CD4-positive, alpha-beta T cell treated with Interleukin-6 for 4 hours (primary cell): ENCODE measurements around the gene C14orf93.

Experiments used
- DNase-seq: peaks from one replicate; pipeline ENCODE4 v3.0.0-alpha.2; 2020; ENCODE audit warnings: mixed read lengths

The C14orf93 gene

DNA sequence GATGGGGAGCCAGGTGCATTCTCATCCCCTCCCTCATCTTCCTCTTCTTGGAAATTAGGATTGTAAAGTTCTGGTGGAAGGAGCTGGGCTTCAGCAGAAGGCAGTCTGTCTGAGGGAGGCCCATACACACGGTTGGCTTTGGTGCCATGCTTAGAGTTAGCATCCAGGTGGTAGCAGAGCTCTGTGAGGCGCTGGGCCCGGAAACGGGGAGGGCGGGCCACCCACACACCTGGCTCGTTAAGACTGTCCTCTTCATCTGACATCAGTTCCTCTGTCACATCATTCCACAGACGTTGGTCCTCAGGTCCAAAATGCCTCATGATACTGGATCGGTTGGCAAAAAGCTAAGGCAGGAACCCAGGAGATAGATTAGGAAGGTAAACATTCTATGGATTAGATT lies 22.7 kb downstream of the C14orf93 start:
- DNase-seq: no peak

DNA sequence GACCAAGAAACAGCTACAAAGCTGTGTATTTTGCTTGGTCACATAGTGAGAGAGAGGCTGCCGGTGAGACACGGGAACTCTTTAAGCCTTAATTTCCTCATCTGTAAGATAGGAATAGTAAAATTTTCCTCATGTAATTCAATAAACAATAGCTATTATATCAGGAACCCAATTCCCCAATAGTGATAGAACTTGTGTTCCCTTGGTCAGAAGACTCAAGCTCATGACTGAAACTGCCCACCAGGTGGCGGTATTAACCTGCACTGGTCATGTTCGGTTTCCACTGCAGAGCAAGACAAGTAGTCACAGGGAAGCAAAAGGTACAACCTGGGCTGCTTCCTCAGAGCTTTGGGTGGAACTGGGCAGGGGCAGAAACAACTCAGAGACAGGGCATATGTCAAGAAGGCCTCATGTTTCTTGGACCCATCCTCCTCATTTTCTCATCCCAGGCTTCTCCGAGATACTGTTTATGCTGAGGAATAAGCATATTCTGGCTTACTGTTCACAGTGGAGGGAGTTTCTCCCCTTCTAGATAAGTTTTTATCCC lies 23.4 kb downstream of the C14orf93 start:
- DNase-seq: peak; percentile 94

DNA sequence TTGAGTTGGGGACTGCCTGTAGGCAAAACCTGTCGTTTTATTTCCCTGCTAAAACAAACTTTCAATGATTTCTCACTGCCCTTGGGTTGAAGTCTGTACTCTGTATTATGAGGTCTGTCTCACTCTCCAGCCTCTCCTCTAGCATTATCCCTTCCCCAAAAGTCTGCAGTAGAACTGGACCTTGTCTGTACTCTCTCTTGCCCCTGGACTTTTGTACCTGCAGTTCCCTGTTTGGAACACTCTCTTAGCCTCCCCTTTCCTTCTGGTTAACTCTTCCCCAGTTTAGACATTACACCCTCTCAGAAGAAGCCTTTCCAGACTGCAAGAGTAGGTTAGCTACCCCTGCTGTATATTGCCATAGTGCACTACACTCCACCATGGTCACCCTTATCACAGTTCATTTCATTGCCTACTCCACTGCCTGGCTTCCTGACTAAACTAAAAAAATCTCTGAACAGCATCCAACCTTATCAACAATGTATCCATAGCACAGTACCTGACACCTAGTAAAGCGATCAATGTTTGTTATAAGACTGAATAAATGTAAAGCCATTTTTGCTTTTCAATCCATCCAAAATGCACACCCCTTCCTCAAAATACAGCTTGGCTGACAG lies 23.9 kb downstream of the C14orf93 start:
- DNase-seq: no peak

DNA sequence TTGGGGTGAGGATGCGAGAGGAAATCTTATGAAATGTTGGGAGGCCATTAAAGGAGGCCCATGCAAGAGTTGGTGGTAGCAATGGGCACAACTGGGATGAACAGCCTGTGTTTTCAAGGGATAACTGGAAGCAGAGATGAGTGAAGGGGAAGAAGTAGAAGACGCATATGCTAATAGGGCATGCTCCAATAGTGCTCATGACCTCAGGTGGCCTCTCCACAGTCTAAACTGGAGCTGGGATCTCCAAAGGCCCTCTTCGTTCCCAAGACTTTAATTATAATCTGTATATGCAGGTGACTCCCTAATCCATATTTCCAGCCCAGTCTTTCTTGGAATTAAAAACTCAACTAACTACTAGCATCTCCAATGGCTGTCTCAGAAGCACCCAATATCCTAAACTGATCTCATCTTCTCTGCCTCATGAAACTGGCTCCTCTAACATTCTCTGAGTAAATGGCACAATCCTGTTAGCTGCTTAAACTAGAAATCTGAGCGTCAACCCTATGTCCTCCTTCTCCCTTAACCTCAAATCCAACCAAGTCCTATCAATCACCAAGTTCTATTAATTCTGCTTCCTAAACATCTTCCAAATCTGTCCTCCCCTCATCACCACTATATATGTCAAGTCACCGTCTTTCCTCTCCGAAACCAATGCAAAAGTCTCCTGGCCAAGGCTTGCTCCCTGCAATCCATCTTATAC lies 24.8 kb downstream of the C14orf93 start:
- no peak for DNase-seq

DNA sequence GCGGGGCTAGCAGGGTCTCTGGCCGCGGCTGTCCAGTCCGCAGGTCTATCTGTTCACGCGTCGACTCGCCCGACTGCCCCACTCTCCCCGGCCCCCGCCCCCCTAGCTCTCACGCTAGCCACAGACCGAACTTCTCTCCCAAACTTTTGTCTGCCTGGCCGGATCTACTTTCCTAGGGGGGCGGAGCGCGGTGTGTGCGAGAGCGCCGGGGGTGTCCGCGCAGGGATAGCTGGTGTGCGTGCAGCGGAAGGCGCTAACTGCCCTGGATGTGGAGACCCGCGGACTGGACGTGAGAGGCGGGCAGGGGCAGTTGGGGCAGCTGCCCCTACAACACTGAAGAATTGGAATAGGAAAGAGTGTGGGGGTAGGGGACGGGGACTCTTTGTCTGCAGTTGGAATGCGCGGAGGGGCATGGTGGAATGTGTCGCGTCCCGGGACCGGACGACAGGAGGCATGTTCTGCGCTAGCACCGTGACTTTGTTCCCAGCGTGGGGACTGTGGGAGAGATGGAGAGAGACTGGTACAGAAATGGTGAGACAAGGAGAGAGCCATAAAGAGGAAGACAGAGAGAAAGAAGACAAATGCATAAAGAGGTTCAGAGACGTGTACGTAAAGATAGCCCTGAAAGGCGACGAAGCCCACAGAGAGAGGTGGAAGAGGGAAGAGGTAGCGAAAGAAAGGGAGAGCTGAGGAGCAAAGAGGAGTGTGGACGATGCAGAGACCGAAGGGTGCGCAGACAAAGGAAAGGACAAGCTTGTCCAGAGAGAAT lies 27.3 kb downstream of the C14orf93 start, which contains the start of gene AJUBA:
Gene AJUBA (minus strand): TSS at position 75 of the 769 bp plus-strand sequence. CDS start 285 bp downstream, outside the sequence.
- peak; percentile 79 for DNase-seq

DNA sequence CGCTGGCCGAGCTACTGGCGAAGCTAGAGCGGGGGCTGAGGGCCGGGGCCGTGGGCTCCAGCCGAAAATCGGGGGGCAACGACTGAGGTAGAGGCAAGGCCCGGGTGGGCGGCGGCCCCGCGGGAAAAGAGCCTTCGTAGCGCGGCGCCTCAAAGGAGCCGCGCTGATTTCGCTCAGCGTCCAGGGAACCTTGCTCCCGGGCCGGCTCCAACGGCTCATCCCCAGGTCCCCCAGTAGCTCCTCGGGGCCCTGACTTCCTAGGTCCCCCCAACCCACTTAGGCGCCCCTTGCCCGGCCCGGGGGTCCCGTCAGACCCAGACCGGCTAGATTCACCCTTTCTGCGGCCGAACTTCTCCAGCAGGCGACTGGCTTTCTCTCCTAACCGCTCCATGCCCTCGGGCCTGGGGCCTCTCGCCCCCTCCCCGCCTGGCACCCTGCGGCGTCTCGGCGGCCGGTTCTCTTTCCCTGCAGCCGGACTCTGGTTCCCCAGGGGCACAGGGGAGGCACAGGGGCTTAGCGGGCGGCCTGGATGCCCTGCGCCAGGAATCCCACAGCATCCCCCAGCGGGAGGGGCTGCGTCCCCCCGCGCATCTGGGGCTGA lies 28.0 kb downstream of the C14orf93 start:
- DNase-seq: no peak

DNA sequence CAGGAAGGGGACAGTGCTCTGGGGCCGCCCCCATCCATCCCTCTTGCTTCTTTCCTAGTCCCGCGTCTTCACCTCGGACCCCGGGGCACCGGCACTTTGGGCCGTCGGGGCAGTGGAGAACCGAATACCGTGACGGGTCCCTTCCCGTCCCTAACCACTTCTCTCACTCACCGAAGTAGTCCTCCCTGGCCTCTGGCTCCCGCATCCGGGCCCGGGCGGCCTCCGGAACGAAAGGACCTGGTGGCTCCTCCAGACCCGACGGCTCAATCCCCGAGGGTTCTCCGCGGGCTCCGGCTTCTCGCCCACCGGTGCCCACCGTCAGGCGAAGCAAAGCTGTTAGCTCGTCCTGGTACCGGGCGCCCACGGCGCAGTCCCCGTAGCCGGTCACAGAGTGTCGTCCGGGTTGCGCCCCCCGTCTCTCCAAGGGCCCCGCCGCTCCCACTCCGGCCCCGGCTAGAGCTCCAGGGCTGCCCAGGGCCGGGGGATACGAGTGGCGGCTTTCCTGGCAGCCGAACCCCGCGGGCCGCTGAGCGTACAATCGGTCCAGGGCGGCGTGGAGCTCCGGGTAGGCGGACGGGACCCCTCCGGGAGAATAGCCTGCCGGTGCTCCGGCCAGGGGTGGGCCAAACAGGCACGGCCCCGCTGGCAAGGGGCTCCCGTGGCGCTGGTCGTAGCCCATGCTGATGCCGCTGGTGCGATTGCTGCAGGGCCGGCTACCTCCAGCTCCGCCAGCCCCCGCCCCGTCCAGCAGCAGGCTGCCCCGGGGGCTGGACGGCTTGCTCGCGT lies 28.7 kb downstream of the C14orf93 start:
- DNase-seq: peak; percentile 28

DNA sequence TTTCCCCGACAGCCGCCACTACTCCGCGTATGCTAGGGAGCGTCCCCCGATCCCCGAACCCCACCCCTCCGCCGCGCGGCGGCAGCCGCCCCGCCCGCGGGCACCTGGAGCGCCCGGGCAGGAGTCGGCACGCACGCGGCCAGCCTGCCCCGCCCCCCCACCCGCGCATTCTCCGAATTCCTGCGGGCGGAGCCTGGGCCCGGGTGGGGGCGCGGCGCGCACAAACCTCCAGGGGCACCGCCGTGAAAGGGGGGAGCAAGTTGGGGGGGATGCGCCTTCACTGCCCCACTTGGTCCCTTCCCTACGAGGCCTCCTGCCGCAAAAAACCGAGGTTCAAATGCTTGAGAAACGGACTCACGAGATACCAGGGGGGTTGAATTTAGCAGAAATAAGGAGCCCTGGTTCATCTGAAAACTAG lies 29.3 kb downstream of the C14orf93 start:
- DNase-seq: peak; percentile 57

DNA sequence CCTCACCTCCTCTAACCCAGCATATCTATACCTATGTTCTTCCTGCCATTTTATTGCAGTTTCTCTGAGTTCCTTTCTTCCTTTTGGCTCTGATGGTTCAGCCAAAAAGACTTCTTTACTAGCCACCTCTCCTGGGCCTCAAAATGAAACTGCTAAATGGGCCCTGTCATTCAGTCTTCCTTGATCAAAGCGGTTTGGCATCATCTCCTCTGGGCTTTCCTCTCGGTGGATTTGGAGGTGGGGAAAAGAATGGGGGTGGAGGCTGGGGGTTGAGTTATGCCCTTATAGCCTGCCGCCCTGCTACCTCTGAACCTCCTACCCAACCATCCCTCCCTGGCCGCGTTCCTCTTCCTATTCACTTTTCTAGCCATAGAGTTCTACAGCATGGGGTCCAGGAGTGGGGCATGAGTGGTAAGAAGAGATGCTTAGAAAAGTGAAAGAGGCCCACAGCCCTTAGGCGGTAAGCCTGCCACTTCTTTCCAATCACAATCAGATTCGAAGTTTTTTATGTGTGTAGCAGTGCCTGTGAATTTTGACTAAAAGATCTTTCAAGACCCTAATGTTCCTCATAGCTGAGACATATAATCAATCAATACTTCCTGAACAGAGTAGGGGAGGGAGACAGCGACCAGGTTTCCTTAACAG lies 30.1 kb downstream of the C14orf93 start:
- no peak for DNase-seq

DNA sequence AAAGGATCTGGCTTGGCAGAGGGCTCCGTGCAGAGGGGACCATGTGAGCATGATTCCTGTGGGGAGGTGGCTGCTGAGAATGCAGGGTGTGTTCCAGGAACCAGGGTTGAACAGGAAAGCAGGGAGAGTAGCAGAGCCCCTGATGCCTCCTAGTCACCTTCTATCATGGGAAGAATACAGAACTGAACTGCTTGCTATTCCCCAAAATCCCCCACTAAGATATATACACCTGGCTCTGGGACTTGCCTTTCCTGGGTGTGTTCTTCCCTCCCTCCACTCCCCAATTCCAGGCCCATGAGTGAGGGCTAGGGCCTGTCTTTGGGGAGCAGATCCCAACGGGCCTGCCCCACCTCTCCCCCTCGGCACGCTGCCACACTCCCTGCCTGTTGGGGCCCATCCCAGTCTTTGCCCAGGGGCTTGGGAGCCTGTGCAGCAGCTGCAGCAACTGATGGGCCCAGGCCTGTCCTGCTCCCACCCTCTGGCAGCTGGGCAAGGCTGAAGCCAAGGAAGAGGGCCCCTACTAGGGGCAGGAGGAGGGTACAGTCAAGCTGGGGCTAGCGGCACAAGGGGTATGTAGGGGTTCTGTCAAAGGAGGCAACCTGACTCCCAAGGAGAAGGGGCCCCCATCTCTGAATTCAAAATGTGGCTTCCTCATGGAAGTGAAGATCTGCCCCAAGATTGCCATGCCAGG lies 30.8 kb downstream of the C14orf93 start:
- DNase-seq: no peak

DNA sequence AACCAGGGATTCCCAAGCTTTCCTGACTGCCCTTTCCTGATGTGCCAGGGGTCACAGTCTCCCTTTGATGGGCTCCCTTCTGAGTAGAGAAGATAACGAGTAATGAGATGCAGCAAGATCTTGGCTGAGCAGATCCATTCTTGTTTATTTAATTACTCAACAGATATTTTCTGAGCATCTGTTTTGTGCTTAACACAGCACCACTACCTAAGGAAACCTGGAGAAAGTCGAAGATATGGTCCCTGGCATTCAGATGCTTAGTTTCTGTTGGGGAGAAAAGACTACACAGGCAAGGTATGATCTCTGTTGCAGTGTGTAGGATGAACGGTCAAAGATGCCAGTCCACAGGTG lies 31.5 kb downstream of the C14orf93 start:
- no peak for DNase-seq

DNA sequence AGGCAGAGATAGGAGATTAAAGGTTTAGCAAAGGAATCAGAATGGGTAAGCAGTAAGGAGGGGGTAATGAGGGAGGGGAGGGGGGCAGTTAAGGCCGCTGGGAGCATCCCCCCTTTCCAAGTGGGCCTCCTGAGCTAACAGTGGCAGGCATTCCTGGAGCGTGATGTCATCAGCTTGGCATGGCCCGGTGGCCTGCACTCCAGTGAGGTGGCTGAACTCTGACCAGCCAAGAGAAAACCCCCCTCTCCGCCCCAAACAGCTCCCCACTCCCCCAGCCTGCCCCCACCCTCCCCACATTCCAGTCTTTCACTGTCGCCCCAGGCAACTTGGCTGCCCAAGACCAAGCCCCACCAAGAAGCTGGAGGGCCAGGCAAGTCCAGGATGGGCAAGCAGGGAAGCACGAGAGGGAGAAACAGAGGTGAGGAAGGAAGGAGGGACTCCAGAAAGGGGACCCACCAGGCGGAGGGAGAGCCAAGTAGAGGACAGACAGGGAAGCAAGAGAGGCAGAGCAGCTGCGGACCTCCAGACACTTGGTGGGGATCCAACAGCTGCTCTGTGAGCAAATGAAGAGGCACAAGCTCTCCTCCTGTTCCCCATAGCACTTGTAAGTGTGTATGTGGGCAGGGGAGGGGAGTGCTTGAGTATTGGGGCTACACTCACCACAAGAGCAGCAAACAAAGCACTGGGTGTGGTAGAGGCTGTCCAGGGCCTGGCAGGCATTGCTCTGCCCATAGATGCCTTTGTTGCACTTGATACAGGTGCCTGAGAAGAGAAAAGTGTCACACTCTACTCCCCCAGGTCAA lies 32.1 kb downstream of the C14orf93 start:
- no peak for DNase-seq

DNA sequence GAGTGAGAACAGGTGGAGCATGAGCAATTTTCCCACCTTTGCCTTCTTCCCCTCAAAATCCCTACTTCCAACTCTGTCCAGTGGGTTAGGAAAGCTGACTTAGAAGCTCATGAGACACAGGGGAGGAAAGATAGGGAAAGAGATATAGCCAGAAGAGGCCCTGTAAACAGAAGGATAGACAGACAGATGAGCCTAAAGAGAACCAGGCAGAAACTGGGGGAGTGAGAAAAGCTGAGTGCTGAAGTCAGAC lies 32.6 kb downstream of the C14orf93 start:
- DNase-seq: no peak

DNA sequence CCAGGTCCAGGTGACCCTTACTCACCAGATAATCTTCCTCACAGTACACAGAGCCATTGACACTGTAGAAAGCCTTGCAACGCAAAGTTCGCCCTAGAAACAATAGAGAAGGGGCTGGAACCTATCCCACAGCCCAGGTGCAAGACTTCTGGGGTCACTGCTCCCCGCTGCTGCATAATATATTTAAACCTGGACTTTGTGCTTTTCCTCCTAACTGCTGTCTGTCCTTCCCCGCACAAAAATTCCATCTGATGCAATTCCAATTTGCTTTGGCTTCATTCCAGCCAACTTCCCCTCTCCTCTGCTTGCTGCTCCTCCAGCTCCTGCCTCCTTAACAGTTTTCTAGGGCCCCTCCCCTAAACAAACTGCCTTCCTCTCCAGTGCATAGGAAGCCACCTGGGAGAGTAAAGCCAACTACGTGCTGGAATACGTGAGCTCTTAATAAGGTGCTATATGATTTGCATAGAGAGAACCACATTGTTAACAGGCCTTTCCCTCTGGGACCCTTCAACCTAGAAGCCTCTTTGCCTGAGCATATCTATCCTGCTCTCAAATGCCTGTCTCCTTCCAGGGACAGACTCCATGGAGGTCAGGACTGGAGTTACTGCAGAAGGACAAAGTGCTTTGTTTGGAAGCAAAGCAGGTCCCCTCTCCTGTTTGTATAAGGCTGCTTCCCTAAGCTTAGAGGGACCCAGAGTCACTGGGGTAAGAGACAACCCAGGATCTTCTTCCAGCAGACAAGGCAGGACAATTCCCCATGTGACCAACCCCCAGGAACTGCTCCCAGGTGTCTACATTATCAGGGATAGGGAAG lies 33.1 kb downstream of the C14orf93 start:
- no peak for DNase-seq

DNA sequence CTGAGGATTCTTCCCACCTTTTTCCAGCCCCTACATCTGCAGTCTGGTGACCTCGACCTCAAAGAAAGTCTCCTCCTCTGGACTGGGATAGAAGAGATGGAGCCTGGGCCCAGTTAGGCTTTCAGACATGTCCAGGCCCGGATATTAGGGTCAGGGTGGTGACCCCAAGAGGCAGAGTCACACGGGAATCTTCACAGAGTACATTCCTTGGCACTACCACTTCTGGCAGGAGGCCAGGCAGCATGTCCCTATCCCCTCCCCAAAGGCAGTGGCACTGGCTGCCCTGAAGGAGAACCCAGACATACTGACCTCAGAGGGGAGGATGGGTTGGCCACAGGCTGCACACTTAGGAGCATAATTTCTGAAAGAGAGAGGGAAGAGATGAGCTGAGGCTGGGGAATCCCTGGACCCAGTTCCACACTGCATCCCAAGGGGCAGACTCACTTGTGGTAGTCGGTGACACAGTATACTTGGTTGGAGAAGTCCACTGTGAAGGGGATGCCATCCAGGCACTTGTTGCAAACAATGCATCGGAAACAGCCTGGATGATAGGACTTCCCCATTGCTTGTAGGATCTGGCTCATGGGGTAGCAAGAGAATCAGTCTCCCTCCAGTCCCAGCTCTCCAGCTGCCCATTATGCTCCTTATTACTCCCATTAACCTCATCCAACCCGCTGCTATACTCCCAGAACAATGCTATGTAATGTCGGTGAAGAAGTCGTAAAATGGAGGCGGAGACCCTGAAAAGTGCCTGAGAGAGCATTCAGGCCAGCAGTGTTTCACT lies 35.2 kb downstream of the C14orf93 start:
- DNase-seq: no peak

DNA sequence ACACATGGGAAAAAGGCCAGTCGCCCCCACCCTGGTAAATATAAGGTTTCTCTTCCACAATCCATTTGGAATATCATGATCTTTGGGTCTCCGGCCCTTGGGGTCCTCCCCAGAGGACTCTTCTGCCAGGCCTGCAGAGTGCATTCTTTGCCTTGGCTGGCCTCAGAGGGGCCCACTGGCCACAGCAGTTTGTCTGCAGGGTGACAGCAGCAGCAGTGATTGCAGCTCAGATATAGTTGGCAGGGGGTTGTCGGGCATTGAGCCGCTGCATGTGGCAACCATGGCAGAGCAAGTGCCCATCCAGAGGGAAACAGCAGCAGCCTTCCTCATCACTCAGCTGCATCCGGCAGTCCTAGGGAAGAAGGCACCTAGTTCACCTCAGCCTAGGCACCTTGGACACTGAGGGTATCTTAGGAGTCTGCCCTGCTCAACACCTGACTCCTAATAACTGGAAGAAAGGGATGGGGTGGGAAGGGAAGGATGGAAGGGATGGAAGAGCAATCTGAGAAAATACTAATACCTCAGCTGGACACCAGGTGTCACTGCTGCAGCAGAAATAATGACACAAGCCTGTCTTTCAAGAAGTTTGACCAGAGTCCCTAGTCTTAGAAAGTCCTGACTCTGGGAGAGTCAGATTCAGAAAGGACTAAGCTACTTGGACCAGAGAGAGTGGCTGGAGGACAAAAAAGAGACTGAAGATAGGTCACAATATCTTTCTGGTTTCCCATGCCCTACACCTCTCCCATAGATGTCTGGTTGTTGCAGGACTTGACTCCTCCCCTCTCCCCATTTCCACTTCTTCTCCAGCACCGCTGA lies 36.5 kb downstream of the C14orf93 start:
- DNase-seq: peak; percentile 64

DNA sequence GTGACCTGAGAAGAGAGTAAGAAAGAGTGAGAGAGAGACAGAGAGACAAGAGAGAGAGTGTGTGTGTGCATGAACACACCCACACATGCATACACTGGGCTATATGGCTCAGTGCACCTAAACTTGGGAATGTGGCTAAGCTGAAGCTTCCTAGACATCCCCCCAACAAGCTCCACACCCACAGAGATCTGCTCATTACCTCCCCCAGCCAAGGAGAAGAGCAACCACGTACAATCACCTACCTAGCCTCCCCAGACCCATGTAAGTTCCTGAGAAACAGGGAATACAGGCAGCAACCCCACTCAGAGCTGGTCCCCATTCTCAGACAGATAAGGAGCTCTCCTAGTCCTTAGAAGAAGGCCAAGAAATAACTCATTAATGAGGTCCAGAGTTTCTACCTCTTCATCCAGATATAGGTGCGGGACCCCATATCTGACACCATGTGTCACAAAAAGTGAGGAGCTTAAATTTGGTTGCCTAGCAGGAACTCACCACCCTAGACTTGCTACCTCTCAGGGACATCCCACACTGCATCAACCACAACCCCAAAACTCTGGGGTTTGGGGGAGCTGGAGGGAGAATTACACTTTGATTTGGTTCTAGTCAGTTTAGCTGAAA lies 37.5 kb downstream of the C14orf93 start:
- DNase-seq: no peak

DNA sequence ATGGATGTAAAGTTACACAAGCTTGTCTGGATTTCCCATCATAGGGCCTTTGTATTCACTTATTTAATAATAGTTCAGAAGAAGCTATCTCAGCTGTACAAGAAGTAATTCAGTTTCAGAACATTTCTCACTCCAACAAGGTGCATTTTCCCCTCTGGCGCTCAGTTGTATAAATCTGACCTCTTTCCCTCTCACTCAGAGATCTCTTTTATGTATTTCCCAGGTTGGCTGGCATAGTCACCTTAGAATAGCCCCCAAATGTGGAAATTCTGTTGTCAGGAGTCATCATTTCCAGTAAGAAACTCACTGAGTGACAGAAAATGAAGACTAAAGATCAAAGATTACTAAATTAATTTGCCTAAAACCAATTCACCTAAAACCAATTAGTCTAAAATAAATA lies 38.8 kb downstream of the C14orf93 start:
- DNase-seq: no peak
